ENCODE data around the gene CNKSR3. TPM values are rescaled to one million over a fixed set of nuclear protein-coding genes. Genes with fewer than 3 reads are reported as not detected.
"Not testable (repeated sequence)": the region's sequence is repeated elsewhere in the genome, so short reads cannot be mapped to it uniquely, and the experiment has no call there.

CNKSR3 gene
- total RNA-seq, 1 experiment from 2014 or later: 5.6 TPM

DNA sequence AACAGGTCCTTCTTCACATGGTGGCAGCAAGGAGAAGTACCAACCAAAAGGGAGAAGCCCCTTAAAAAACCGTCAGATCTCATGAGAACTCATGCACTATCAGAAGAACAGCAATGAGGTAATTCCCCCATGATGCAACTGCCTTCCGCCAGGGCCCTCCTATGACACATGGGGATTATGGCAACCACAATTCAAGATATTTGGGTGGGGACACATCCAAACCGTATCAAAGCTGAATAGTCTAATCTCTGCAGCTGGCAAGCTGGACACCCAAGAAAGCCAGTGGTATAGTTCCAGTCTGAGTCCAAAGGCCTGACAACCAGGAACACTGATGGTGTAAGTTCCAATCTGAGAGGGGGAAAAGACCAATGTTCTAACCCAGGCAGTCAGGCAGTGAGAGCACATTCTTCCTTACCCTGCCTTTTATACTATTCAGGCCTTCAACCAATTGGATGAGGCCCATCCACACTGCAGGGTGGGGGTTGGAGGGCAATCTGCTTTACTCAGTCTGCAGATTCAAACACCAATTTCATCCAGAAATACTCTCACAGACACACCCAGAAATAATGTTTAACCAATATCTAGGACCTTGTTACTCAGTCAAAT, 17.9 kb upstream of the CNKSR3 start:
- no peak for DNase-seq (ENCODE audit: low read depth)

DNA sequence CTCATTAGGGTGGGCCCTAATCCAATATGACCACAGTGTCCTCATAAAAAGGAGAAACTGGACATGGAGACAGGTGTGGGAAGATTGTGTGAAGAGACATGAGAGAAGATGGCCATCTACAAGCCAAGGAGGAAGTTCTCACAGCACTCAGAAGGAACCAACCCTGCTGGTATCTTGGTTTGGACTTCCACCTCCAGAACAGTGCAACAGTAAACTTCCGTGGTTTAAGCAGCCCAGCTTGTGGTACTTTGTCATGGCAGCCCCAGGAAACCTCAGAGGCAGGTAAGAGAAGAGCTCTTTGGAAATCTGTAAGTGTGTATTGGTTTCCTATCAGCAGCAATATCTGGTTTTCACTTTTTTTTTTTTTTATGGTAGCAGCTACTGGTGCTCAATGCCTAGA, 16.5 kb upstream of the CNKSR3 start:
- no peak for DNase-seq (ENCODE audit: low read depth)

DNA sequence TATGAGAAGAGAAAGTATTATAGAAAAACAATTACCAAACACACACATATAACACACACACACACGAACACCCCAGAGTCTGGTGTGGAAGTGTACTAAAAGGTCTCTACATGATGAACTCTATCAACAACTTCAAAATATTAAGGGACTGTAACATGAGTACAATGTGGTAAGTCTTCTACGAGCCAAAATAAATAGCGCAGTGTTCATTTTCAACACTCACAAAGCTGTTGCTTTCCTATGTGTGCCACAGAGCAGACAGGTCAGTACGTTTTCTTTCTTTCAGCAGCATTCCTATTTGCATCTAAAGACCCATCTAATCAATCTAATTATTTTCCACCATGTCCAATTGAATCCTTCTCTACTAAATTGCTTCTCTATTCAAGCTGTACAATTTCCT, 12.1 kb upstream of the CNKSR3 start:
- DNase-seq (ENCODE audit: low read depth): no peak

DNA sequence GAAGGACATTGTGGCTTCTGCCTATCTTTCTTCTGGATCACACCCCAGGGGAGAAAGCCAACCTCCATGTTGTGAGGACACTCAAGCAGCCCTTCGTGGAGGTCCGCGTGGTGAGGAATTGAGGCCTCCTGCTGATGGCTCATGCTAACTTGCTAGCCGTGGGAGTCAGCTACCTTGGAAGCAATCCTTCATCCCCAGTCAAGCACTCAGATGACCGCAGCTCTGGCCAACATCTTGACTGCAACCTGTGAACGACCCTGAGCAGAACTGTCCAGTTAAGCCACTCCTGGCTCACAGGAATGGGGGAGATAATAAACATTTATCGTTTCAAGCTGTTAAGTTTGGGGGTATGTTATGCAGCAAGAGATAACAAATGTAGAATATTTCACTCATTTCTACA, 10.9 kb upstream of the CNKSR3 start:
- DNase-seq (ENCODE audit: low read depth): no peak

DNA sequence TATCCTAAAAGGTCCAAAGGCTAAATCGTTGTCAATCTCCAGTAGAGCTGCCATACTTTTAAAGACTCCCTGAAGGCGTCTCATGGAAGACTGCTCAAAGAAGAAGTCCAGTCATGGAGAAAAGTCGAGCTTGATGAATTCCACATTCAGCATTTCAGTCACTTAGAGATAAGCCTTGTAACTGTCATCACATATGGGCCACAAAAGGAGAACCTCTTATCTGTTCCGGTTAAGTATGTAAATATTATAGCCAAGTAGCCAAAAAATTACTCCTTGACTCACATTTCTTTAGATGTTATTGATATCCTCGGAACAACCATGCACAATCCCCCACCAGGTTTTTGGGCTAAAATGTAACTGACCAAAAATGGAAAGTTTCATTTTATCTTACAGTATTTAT, 9.8 kb upstream of the CNKSR3 start:
- no peak for DNase-seq (ENCODE audit: low read depth)

DNA sequence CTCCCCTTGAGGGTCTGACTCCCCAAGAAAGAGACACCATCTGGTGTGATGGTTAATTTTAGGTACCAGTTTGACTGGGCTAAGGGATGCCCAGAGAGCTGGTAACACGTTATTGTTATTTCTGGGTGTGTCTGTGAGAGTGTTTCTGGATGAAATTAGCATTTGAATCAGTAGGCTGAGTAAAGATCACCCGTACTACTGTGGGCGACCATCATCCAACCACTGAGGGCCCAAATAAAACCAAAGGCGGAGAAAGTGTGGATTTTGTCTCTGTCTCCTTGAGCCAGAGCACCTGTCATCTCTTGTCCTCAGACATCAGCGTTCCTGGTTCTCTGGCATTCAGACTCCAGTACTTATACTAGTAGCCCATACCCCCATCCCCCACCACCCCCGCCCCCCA, 7.9 kb upstream of the CNKSR3 start:
- DNase-seq (ENCODE audit: low read depth): no peak

DNA sequence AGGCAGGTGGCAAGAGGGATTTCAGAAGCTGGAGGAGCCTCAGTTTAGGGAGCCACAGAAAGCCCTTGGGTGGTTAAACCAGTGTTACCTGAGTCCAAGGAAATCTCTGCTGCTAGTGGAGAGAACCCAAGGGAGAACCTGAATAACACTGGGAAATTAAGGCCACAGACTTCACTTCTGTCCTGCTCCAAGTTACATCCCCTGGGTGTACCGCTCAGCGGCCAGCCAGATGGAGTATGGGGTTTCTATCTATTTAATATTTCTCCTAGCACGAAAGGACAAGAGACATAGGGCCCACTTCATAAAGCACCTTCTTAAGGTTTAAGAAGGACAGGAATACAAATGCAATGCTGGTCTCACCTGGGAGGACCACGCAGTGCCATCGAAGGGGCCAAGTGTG, 5.8 kb upstream of the CNKSR3 start:
- DNase-seq (ENCODE audit: low read depth): no peak

DNA sequence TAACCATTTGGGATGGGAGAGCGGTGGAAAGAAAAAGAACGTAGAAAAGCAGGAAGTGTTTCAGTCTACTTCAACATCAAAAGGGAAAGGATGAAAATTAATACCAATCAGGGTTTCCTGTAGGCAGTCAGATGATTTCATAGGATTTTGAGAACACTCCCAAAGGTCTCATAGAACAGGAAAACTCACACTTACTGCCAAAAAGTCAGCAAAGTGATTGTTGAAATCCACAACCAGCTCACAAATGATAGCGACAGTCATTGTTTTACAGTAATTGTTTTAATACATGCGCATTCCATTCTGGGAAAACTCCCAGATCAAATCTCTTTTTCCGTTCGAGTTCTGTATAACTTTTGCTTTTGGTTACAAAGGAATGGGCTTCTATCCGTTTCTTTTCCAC, 5.3 kb upstream of the CNKSR3 start:
- DNase-seq (ENCODE audit: low read depth): no peak

DNA sequence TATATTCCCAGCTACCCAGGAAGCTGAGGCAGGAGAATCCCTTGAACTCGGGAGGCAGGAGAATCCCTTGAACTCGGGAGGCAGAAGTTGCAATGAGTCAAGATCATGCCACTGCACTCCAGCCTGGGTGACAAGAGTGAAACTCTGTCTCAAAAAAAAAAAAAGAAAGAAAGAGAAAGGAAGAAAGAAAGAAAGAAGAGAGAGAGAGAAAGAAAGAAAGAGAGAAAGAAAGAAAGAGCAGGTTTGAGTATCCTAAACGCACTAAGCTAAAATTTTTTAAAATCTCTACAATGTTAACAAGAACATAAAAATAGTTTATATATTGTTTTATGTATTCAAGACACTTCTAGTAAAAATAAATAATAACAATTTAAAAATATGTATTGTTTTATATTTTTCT, 4.6 kb upstream of the CNKSR3 start:
- not testable (repeated sequence) for DNase-seq (ENCODE audit: low read depth)

DNA sequence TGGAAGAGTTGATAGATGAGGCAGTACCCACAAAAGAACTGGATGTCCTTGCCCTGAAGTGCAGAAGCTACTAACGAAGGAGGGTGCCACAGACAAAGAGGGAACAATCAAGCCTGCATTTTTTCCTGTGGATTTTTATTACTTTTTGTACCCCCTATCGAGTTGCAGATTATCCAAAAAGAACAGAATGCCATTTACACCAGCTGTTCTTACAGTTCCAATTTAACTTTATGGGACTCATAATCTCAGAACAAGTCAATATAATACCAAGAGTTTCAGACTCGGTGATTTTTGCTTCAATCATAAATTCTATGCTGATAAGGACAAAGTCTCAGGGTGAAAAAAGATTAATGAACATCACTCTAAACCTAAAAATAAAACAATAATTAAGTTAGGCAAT, 4.0 kb upstream of the CNKSR3 start:
- DNase-seq (ENCODE audit: low read depth): no peak

DNA sequence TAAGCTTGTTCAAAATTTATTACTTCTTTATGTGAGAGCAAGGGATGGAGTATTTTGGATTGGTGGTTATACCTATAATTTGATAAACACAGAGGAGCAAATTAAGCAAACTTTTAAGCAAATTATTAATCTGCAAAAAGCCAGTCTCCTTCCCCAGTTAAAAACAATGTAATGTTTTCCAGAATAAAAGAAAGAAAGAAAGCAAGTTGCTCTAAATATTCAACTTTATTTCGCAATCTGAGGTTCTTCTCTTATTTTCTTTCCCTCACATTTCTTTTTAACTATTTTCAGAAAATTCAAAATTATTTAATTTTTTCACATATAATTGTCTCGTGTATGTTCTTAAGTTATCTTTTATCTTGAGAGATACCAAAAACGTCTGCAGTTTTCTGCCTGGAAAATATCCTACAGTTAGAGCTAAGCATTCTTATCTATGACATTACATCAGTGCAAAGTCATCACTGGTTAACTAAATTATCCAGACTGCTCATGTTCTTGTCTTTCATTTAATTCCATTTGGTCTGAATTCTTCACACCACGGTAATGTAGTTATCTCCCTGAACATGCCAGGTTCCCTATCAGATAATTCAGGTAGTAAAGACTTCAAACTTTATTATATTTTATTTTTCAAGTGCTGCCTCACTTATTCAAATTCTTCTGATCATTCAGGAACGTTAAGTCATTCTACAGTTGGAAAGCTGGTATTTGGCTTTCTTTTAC, 3.3 kb upstream of the CNKSR3 start:
- DNase-seq (ENCODE audit: low read depth): no peak

DNA sequence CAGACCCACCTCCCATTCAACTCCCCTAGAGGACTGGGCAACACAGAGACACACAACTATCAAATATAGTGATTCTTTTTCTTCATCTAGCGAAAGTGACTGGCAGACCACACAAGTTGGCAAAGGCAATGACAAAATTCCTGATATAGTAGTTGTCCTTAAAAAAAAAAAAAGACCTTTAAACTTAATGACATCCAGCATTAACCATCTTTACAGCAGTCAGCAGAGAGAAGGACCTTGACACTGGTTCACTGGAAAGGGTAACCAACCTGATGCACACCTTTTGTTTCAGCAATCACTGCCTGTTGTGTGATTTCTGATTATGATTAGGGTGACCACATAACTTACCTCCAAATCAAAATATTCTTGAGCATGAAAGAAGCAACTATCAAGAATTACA, 1.7 kb upstream of the CNKSR3 start:
- DNase-seq (ENCODE audit: low read depth): no peak

DNA sequence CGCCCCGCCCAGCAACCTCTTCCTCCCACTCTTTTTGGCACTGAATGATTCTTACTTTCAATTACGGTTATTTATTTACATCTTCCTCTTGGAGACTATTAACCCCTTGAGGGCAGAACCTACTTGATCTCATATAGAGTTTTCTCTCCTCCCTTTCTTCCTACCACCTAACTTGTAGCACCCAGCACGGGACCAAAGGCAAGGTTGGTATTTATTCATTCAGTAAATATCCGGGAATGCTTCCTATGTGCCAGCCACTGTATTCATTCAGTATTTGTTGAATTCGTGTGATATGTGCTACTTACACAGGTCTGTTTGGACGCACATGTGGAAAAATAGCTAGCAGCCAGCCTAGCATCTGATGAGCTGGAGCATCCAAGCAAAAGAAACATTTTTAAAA, 1.3 kb upstream of the CNKSR3 start:
- no peak for DNase-seq (ENCODE audit: low read depth)

DNA sequence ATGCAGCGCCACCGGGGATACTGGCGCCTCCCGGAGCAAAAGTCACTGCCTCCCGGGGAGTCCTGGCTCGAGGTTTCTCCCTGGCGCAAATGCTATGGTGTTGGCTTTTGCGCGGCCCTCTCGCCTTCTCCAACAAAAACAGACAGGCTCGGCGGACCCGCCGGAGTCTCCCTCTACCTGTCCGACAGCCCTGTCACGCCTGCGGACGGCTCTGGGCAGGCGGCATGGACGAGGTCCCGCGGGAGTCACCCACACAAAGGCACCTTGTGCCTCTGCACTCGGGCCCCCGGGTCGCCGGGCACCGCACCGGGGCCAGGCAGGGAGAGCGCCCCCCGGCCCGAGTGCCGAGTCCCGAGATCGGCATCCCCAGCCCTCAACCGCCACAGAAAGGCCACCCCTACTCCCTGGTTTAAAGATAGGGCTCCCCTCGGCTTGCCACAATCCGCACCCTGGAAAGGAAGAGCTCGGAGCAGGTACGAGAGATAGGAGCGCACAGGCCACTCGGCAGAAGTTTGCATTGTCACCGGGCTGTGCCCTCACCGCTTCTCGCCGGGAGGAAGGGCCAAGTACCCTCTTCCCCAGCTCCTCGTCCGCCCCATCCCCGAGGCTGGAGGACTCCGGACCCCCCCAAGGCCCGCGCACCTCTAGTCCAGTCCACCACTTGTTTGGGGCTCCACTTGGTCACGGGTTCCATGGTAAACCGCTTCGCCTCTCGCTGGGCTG, 903 bp downstream of the CNKSR3 start:
- DNase-seq (ENCODE audit: low read depth): peak; percentile 28

DNA sequence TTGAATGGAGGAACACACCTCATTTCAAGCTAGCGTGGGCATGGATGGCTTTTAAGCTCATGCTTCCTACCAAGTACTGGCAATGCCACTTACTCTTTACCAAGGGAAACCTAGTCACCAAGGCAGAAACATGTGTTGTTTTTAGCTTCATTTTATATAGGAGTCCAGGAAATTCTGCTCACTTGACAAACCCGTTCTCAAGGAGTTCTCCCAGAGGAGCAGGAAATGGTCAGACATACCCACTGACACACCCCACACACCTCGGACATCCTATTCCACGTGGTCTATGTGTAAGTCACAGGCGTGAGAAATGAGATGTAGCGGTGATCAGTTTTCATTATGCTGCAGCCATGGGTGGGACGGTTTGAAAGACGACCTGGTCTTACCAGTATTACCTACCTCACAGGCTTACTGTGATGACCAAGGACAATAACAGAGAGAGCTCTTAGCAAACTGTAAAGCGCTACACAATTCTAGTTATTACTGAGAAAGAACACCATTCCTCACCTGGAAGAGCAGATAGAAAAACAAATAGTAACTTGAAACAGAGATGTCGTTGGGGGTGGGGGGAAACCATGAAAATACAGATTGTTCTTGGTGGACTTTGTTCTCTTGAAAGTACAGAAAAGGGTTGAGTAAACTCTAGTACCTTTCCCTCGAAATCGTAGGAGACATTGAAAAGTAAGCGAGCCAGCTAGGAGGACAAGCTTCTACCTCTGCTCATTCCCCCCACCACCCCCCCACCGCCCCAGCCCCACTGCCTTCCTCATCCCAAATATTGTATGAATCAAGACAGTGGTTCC, 1.7 kb downstream of the CNKSR3 start:
- peak; percentile 27 for DNase-seq (ENCODE audit: low read depth)

DNA sequence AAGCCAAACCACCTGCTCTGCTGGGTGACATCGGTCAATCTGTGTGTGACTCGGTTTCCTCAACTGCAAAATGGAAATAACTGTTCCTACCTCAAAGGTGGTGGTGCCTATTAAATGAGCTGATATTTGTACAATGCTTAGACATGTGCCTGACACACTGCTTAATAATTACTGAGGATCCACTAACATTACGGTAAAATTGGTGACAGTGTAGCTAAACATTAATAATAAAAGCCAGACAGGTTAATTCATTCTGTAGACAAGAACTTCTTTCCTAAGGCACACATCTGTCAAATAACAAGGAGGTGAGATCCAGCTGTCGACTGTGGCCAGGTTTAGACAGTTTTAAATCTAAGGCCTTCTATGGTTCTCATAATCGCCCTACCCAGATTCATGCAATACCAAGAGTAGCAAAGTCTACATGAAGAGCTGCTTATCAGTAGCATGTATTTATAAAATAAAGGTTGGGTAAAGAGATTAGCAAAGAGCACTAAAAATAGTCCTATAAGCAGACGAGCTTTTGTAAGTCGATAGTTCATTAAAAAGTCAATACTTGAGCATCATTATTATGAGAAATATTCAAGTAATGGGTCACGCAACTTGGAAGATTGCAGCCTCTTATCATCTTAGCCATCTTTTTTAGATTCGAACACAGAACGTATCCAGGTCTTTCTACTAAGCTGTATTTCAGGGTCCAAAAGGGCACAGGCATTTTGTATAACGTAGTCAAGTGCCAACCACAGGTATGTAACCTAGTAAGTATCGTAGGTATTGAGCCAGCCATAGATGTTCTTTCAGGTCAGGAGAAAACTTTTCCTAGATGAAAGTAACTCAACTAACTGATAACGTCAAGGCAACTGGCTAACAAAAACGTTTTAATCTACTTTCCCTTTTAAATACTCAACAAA, 3.2 kb downstream of the CNKSR3 start:
- DNase-seq (ENCODE audit: low read depth): no peak

DNA sequence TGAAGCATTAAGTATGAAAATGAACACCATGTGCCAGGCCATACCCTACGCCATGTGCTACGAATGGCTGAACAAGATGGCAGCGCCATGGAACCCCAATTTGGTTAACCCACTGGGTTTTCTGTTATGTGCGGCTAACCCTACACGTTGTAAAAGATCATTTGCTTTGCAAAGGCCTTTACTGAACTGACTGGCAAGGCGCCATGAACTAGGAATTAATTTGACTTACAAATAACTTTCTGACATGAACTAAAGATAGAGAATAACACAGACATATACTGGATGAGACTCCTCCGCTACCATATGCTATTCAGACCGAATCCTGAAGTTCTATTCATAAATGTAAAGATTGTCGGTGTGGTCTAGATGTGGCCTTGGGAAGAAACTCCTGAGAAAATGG, 3.9 kb downstream of the CNKSR3 start:
- no peak for DNase-seq (ENCODE audit: low read depth)

DNA sequence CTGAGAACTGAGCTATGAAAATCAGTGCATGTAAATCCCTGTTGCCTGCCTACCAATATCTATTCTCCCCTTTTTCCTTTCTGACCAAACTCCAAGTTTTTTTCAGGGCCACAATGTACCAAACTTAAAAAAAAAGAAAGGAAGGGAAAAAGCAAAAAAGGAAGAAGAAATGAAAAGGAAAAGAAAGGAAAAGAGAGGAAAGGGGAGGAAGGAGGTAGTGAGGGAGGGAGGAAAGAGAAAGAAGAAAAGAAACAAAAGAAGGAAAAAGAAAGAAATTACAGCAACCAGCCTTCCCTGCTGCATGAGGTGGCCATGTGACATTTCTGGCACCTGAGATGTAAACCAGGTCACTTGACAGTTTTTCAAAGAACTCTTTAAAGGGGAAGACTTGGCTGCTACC, 4.4 kb downstream of the CNKSR3 start:
- DNase-seq (ENCODE audit: low read depth): no peak

DNA sequence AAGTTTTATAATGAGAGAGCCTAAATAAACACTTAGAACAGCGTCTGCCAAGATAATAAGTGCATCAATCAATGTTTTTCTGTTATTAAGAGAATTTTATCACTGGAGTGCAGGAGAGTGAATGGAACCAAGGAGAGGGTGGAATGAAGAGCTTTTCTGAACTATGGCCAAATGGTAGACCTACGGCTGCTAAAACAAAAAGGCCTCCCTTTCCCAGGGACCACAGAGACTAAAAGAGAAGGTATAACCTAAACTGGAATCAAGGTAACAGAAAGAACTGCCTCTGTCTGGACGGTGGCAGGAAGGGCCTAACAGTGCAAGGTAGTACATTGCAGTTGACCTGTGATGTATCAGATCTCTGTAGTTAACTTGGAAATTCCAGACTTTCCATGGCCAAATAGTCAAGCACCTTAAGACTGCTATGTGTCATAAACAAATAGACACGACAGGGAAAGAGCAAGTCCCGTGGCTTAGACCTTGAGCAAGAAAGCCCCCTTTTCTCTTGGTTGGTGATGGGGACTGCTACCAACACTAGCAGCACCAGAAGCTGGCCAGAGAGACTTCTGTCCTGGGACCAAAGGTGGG, 5.5 kb downstream of the CNKSR3 start:
- DNase-seq (ENCODE audit: low read depth): no peak

DNA sequence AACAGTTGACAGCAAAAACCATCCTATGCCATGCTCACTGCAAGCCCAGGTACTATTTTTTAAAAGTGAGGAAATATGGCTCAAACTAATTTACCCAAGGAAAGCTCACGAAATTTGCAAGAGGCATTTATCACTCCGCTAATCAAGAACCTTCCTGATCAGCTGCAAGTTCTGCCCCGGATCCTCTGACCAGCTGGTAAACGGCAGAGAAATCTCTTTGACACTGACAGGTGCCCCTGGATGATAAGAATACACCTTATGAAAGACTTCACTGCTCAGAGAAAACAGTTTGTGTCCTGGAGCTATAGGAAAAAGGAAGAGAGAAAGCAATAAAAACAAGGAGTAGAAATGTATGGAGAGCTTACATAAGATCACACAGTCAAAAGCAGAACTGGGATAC, 6.4 kb downstream of the CNKSR3 start:
- no peak for DNase-seq (ENCODE audit: low read depth)

DNA sequence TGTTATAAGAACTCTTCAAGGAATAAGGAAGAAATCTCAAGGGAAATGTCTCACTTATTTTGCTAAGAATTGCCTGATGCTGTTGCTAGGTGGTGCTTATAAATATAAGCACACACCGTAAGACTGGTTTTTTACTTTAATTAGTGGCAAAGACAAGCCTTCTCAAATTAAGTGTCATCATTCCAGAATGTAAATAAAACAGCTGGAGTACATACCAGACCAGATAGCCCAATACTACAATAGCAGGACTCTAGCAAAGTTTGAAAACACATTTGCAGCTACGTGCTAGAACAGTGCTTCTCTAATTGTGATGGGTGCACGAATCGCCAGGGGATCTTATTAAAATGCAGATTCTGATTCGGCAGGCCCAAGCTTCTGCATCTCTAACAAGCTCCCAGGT, 6.8 kb downstream of the CNKSR3 start:
- DNase-seq (ENCODE audit: low read depth): no peak

Data from LHCN-M2 (cell line).